ENCODE results near the gene PPP2R2C.
A peak's percentile ranks its signal among the peaks of the same experiment; 100 is the strongest.

The PPP2R2C gene

GRCh38 chr4:6472387-6473263 lies at the start of gene PPP2R2C:
Gene PPP2R2C, minus strand, starts transcription at chr4:6472614. Its CDS starts 385 bp downstream, at chr4:6472229.
- H3K9ac ChIP-seq (ENCODE audit: insufficient read length, low read depth) = peak within 1 kb of the TSS; percentile 81
- no peak for DNase-seq (ENCODE audit: low read depth, low spot score)
- H3K9me3 ChIP-seq (ENCODE audit: insufficient read depth, low read length) = no peaks in the 10 kb centered on the region
- peaks cover 12% of the 10 kb centered on the region for H3K4me1 ChIP-seq (ENCODE audit: insufficient read depth, insufficient read length)
- H3K36me3 ChIP-seq (ENCODE audit: insufficient read depth, insufficient read length, low read length) = no peaks in the 10 kb centered on the region
- H3K4me3 ChIP-seq (ENCODE audit: insufficient read length, low read depth) = peak within 1 kb of the TSS; percentile 67
- H3K27me3 ChIP-seq (ENCODE audit: insufficient read depth, insufficient read length) = peaks cover 64% of the 10 kb centered on the region
- TF ChIP-seq ZNF274 (IDR thresholded peaks at IDR 0.05; ENCODE audit: low read depth, low read length) (no peak), YY1 (IDR thresholded peaks at IDR 0.05; ENCODE audit: insufficient read depth, insufficient read length) (no peak), SUZ12 (IDR thresholded peaks at IDR 0.05; ENCODE audit: extremely low read depth, insufficient read depth, insufficient read length) (no peak)

DNA sequence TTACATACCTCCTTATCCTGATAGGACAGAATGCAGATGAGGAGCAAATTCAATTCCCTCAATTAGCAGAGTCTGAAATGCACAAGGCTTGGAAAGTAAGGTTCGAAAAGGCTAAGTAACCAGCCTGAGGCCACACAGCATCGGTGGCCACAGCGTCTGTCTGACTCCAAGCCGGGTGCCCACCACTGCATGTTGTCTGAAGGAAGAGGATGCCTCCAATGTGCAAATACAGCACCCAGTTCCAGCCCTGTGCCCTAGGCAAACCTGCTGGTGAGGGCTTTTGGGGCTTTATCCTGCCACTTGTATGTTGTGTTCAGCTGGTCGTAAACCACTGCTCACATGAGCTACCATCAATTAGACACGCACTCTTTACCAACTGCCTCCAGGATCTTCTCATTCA lies 48.6 kb upstream of the PPP2R2C start:
- Histone ChIP-seq H3K4me3 (ENCODE audit: insufficient read length, low read depth) (no peak overlapping the region), H3K27me3 (ENCODE audit: insufficient read depth, insufficient read length) (no peaks in the 10 kb centered on the region), H3K9ac (ENCODE audit: insufficient read length, low read depth) (no peak overlapping the region), H3K36me3 (ENCODE audit: insufficient read depth, insufficient read length, low read length) (no peaks in the 10 kb centered on the region), H3K4me1 (ENCODE audit: insufficient read depth, insufficient read length) (no peaks in the 10 kb centered on the region), H3K9me3 (ENCODE audit: insufficient read depth, low read length) (no peaks in the 10 kb centered on the region)
- TF ChIP-seq YY1 (IDR thresholded peaks at IDR 0.05; ENCODE audit: insufficient read depth, insufficient read length) = no peak
- TF ChIP-seq ZNF274 (IDR thresholded peaks at IDR 0.05; ENCODE audit: low read depth, low read length) = no peak
- no peak for TF ChIP-seq SUZ12 (IDR thresholded peaks at IDR 0.05; ENCODE audit: extremely low read depth, insufficient read depth, insufficient read length)
- no peak for DNase-seq (ENCODE audit: low read depth, low spot score)

- Histone ChIP-seq H3K36me3 (ENCODE audit: insufficient read depth, insufficient read length, low read length) (no peaks in the 10 kb centered on the region), H3K4me3 (ENCODE audit: insufficient read length, low read depth) (no peak overlapping the region), H3K9ac (ENCODE audit: insufficient read length, low read depth) (no peak overlapping the region), H3K9me3 (ENCODE audit: insufficient read depth, low read length) (no peaks in the 10 kb centered on the region), H3K27me3 (ENCODE audit: insufficient read depth, insufficient read length) (no peaks in the 10 kb centered on the region), H3K4me1 (ENCODE audit: insufficient read depth, insufficient read length) (no peaks in the 10 kb centered on the region)
- DNase-seq (ENCODE audit: low read depth, low spot score) = no peak
- no peak for TF ChIP-seq ZNF274 (IDR thresholded peaks at IDR 0.05; ENCODE audit: low read depth, low read length)
- TF ChIP-seq YY1 (IDR thresholded peaks at IDR 0.05; ENCODE audit: insufficient read depth, insufficient read length) = no peak
- TF ChIP-seq SUZ12 (IDR thresholded peaks at IDR 0.05; ENCODE audit: extremely low read depth, insufficient read depth, insufficient read length) = no peak
These were observed 47.7 kb upstream of the PPP2R2C start for GRCh38 chr4:6520051-6520636.

- no peaks in the 10 kb centered on the region for H3K36me3 ChIP-seq (ENCODE audit: insufficient read depth, insufficient read length, low read length)
These were observed 44.8 kb upstream of the PPP2R2C start for GRCh38 chr4:6517171-6517570.

DNA sequence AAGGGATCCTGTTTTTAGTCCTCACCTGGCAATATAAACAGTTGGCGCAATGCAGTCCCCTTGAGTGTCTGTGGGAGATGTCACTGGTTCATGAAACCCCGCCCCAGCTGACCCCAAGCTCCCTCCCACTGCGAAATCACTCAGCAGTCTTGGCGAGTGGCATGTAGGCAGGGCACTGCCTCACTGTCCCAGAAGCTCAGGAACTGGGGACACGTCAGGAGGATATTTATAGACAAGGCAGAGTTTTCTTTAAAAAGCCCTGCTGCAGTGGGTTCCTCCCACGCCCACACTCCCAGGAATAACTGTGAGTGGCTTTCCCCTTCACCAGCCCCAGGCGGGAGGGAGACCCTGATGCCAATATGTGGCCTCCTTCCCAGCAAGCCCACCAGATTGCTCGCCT lies 44.3 kb upstream of the PPP2R2C start:
- TF ChIP-seq SUZ12 (IDR thresholded peaks at IDR 0.05; ENCODE audit: extremely low read depth, insufficient read depth, insufficient read length) (no peak), ZNF274 (IDR thresholded peaks at IDR 0.05; ENCODE audit: low read depth, low read length) (no peak), YY1 (IDR thresholded peaks at IDR 0.05; ENCODE audit: insufficient read depth, insufficient read length) (no peak)
- H3K36me3 ChIP-seq (ENCODE audit: insufficient read depth, insufficient read length, low read length) = no peaks in the 10 kb centered on the region
- H3K27me3 ChIP-seq (ENCODE audit: insufficient read depth, insufficient read length) = no peaks in the 10 kb centered on the region
- H3K9ac ChIP-seq (ENCODE audit: insufficient read length, low read depth) = no peak overlapping the region
- no peak for DNase-seq (ENCODE audit: low read depth, low spot score)
- no peaks in the 10 kb centered on the region; the same call in 1 of the 2 replicates for H3K9me3 ChIP-seq (ENCODE audit: insufficient read depth, low read length)
- H3K4me1 ChIP-seq (ENCODE audit: insufficient read depth, insufficient read length) = no peaks in the 10 kb centered on the region
- no peak overlapping the region for H3K4me3 ChIP-seq (ENCODE audit: insufficient read length, low read depth)

More at GRCh38 chr4:6517171-6517570, 44.8 kb upstream of the PPP2R2C start:
- no peaks in the 10 kb centered on the region for H3K4me1 ChIP-seq (ENCODE audit: insufficient read depth, insufficient read length)
- TF ChIP-seq ZNF274 (IDR thresholded peaks at IDR 0.05; ENCODE audit: low read depth, low read length) (no peak), YY1 (IDR thresholded peaks at IDR 0.05; ENCODE audit: insufficient read depth, insufficient read length) (no peak), SUZ12 (IDR thresholded peaks at IDR 0.05; ENCODE audit: extremely low read depth, insufficient read depth, insufficient read length) (no peak)
- H3K9me3 ChIP-seq (ENCODE audit: insufficient read depth, low read length) = no peaks in the 10 kb centered on the region; the same call in 1 of the 2 replicates
- no peak for DNase-seq (ENCODE audit: low read depth, low spot score)
- no peak overlapping the region for H3K9ac ChIP-seq (ENCODE audit: insufficient read length, low read depth)
- no peaks in the 10 kb centered on the region for H3K27me3 ChIP-seq (ENCODE audit: insufficient read depth, insufficient read length)
- no peak overlapping the region for H3K4me3 ChIP-seq (ENCODE audit: insufficient read length, low read depth)

DNA sequence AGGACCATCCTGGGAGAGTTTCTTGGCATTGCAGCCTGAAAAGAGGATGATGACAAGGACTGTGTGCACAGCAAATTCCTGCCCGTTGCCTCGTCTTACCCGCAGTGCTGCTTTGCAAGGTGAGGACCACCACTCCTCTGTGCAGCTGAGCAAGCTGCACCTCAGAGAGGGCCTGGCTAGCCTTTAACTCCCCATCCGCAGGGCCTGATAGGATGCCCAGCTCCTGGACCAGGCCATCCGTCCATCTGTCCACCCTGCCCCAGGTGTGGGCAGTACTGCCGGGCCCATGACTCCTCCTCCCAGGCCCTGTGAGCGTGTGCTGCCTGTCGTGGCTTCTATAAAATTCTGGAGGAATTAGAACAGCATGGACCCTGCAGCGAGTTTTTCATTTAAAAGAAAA lies 43.9 kb upstream of the PPP2R2C start:
- no peak for TF ChIP-seq SUZ12 (IDR thresholded peaks at IDR 0.05; ENCODE audit: extremely low read depth, insufficient read depth, insufficient read length)
- no peak for TF ChIP-seq ZNF274 (IDR thresholded peaks at IDR 0.05; ENCODE audit: low read depth, low read length)
- no peak for TF ChIP-seq YY1 (IDR thresholded peaks at IDR 0.05; ENCODE audit: insufficient read depth, insufficient read length)
- Histone ChIP-seq H3K36me3 (ENCODE audit: insufficient read depth, insufficient read length, low read length) (no peaks in the 10 kb centered on the region), H3K9me3 (ENCODE audit: insufficient read depth, low read length) (no peaks in the 10 kb centered on the region; the same call in 1 of the 2 replicates), H3K27me3 (ENCODE audit: insufficient read depth, insufficient read length) (no peaks in the 10 kb centered on the region), H3K9ac (ENCODE audit: insufficient read length, low read depth) (no peak overlapping the region), H3K4me1 (ENCODE audit: insufficient read depth, insufficient read length) (no peaks in the 10 kb centered on the region), H3K4me3 (ENCODE audit: insufficient read length, low read depth) (no peak overlapping the region)
- no peak for DNase-seq (ENCODE audit: low read depth, low spot score)

DNA sequence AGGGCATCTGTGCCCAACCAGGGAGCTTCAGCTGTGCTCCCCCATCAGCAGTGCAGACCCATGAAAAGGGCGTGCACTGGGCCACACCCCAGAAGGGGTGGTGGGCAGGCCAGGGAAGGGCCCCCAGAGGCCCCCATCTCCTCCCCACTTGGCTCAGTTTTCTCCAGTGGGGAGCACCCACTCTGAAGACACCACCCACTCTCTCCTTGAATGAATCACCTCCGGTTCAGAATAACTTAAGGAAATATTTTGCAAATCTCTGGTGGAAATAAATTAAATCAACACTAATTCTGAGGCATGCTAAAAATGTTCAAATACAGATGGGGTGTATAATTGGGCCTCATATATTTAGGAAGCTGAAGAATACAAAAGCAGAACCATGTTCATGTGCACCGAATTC lies 41.3 kb upstream of the PPP2R2C start:
- Histone ChIP-seq H3K4me3 (ENCODE audit: insufficient read length, low read depth) (no peak overlapping the region), H3K9ac (ENCODE audit: insufficient read length, low read depth) (no peak overlapping the region), H3K27me3 (ENCODE audit: insufficient read depth, insufficient read length) (no peaks in the 10 kb centered on the region), H3K4me1 (ENCODE audit: insufficient read depth, insufficient read length) (peaks cover 4% of the 10 kb centered on the region), H3K36me3 (ENCODE audit: insufficient read depth, insufficient read length, low read length) (no peaks in the 10 kb centered on the region), H3K9me3 (ENCODE audit: insufficient read depth, low read length) (no peaks in the 10 kb centered on the region; the same call in 1 of the 2 replicates)
- no peak for TF ChIP-seq SUZ12 (IDR thresholded peaks at IDR 0.05; ENCODE audit: extremely low read depth, insufficient read depth, insufficient read length)
- no peak for TF ChIP-seq ZNF274 (IDR thresholded peaks at IDR 0.05; ENCODE audit: low read depth, low read length)
- TF ChIP-seq YY1 (IDR thresholded peaks at IDR 0.05; ENCODE audit: insufficient read depth, insufficient read length) = no peak
- DNase-seq (ENCODE audit: low read depth, low spot score) = no peak

Data from NT2/D1 (cell line).